Measurements from ENCODE around the gene MTCL3.

MTCL3 gene

GRCh38 chr6:127518710-127519468, at the start of gene MTCL3:
MTCL3 (minus strand) TSS chr6:127519335.
- intact Hi-C loops (cut with micrococcal nuclease): loop anchor here (5.0 to 10.0 kb wide), 4 partner anchors 378 to 1973 kb away; no protein-coding TSS in a partner anchor

DNA sequence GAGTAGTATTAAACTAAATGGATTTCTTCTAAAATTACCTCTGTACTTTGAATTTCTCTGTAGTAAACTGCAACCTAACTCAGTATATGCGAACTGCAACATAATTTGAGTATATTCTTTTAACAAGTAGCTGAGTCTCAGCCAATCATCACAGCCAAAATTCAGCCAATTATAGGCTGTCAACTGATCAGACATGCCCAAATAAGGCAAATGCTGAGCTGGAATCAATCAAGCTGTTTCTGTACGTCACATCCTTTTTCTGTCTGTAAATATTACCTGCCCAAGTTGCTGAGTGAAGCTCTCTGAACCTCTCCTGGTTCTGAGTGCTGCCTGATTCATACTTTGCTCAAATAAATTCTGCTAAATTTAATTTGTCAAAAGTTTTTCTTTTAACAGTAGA, 48.3 kb upstream of the MTCL3 start:
- intact Hi-C loops (cut with micrococcal nuclease): no loop called here

DNA sequence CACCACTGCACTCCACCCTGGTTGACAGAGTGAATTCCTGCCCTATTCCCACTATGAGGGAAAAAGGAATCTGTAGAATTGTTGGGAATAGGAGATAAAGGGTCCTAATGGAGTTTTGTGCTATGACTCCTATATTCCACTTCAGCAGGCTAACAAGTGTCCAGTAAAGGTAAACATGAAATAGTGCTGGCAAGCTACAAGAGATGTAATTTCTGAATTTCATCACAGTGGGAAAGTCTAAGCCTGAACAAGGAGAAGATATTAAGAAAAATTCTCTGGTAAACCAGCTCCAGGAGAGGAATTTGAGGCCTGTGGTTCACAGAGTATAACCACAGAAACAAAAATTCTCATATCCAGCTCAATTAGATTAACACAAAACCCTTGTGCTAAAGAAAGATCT, 47.5 kb upstream of the MTCL3 start:
- intact Hi-C loops (cut with micrococcal nuclease): no loop called here

- intact Hi-C loops (cut with micrococcal nuclease): no loop called here
Measured at GRCh38 chr6:127566119-127566518, 47.0 kb upstream of the MTCL3 start.

DNA sequence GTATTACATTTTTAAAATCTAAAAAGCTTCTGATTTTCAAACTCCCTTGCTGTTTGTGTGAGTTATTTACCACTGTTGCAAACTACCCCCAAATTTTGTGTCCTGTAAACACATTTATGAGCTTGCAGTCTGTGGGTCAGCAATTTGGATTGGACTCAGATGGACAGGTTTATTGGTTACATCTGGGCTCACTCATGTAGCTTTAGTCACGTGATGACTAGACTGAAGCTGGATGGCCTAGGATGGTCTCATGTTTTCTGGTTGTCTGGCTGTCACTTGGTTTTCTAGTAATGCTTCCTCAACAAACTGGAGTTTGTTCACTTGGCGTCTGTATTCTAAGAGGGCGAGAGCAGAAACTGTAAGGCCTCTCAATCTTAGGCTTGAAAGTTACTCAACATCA, 45.6 kb upstream of the MTCL3 start:
- intact Hi-C loops (cut with micrococcal nuclease): no loop called here

DNA sequence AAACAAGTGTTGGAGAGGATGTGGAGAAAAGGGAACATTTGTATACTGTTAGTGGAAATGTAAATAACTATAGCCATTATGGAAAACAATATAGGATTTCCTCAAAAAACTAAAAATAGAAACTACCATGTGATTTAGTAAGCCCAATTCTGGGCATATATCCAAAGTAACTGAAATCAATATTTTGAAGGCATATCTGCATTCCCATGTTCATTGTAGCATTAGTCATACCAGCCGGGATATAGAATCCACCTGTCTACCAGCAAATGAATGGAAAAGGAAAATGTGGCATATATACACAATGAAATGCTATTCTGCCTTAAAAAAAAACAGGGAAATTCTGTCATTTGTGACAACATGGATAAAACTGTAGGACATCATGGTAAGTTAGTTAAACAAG, 42.5 kb upstream of the MTCL3 start:
- intact Hi-C loops (cut with micrococcal nuclease): no loop called here

DNA sequence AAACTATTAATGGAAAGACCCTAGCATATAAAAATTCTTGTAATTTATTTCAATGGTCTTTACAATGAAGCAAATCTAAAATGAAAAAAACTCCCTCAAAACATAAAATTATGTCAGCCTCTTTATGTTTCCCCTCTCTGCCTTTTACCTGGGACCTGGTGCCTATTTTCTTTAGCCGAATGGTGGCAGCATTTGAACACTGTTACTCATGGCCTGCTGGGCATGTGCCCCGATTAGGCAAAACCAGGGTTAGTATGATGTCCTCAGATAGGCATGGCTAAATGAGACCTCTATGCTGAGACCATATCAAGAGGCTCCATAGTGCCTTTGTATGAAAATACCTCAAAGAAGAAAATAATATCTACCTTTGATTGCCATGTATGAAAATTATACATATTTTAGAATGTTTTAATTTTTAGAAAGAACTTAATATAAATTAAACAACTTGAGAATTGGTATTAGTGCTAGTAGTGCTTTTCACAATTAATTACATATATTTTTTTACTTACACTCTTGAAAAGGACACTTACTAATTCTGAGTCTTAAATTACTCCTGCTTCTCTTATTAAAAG, 35.4 kb upstream of the MTCL3 start:
- intact Hi-C loops (cut with micrococcal nuclease): loop anchor here (1.0 kb wide), 2 partner anchors 88 to 1698 kb away; no protein-coding TSS in a partner anchor

DNA sequence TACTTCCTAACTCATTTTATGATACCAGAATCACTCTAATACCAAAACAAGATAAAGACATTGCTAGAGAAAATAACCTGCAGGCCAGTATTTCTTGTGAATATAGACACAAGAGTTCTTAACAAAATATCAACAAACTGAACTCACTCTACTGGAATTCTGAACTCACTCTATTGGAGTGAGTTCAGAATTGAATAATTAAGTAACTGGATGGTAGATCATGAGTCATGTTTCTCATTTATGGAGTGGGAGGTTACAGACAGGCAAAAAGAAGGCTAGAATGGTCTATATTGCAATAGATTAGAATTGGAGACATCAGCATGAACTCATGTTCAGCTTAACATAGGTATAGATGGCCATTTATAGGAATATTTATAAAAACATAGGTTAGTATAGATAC, 31.3 kb upstream of the MTCL3 start:
- intact Hi-C loops (cut with micrococcal nuclease): loop anchor here (2.0 kb wide), 1 partner anchor 1820 kb away; no protein-coding TSS in a partner anchor

- intact Hi-C loops (cut with micrococcal nuclease): no loop called here
Measured at GRCh38 chr6:127547904-127548649, 28.9 kb upstream of the MTCL3 start.

DNA sequence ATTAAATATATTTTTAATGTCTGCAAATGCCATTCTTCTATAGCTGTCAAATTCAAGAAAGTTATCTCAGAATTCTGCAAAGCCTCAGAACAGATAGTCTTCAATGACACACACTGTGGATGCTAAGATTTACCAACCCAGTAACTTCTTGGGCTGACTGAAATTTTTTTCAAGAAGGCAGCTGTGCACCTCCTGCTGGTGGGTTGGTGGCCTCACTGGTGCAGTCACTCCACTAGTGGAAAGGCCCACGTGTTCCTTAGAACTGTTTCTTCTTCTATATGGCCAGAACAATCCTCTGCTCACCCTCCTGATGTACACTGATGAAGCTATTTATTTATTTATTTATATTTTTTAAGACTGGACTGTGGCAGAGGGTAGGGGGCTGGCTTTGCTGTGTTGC, 28.1 kb upstream of the MTCL3 start:
- intact Hi-C loops (cut with micrococcal nuclease): no loop called here

DNA sequence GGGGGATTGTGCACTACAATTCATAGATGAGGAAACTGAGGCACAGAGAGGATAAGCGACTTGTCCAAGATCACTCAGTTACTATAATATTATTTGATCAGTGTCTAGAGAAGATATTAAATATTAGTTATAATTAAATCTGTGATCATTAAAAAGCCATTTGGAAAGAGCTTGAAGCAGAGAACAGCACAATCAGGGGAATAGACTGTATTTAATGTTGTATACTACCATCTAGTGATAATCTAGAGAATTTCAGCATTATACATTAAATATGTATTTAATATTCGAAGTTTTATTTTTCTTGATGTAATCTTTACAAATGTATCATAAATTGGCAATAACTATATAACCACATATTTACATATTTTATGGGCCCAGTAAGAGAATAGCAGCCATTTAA, 20.1 kb upstream of the MTCL3 start:
- intact Hi-C loops (cut with micrococcal nuclease): loop anchor here (1.0 to 2.0 kb wide), 6 partner anchors 23 to 734 kb away; no protein-coding TSS in a partner anchor

DNA sequence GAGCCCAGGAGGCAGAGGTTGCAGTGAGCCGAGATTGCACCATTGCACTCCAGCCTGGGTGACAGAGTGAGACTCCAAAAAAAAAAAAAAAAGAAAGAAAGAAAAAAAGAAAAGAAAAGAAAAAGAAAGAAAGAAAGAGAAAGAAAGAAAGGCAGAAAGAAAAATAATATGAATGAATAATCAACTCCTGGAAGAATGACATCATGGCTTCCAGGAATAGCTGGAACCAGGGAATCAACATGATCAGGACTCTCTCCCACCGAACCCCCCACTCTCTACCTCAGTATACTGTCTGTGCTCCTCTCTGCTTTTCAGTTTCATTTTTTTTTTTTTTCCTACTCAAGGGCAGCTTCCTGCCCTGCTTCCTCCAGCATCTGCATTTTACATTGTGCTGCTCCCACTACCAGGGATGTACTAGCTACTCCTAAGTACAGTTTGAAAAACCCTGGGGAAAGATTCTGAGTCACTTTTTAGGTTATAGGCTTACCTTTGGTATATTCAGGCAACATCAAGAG, 19.7 kb upstream of the MTCL3 start:
- intact Hi-C loops (cut with micrococcal nuclease): loop anchor here (1.0 to 2.0 kb wide), 6 partner anchors 23 to 734 kb away; no protein-coding TSS in a partner anchor

- intact Hi-C loops (cut with micrococcal nuclease): no loop called here
Measured at GRCh38 chr6:127533736-127534135, 14.6 kb upstream of the MTCL3 start.

GRCh38 chr6:127533011-127533410, 13.9 kb upstream of the MTCL3 start:
- intact Hi-C loops (cut with micrococcal nuclease): no loop called here

GRCh38 chr6:127522714-127523113, 3.6 kb upstream of the MTCL3 start:
- intact Hi-C loops (cut with micrococcal nuclease): no loop called here

- intact Hi-C loops (cut with micrococcal nuclease): no loop called here
Measured at GRCh38 chr6:127520066-127520465, 931 bp upstream of the MTCL3 start.

DNA sequence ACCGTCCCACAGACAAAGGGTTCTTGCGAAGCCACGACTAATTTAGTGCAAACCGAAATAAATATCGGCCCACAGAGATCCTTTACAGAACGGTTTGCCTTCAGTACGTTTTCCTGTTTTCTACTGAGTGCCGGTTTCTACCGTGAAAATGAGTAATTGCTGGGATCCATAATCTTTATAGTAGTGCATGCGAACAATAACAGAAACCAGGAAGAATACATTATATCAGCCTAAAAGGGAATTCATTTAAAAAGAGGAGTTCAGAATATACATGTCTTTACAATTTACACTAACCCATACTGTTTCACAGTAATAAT, 292 bp upstream of the MTCL3 start:
- intact Hi-C loops (cut with micrococcal nuclease): loop anchor here (5.0 to 10.0 kb wide), 4 partner anchors 378 to 1973 kb away; no protein-coding TSS in a partner anchor

DNA sequence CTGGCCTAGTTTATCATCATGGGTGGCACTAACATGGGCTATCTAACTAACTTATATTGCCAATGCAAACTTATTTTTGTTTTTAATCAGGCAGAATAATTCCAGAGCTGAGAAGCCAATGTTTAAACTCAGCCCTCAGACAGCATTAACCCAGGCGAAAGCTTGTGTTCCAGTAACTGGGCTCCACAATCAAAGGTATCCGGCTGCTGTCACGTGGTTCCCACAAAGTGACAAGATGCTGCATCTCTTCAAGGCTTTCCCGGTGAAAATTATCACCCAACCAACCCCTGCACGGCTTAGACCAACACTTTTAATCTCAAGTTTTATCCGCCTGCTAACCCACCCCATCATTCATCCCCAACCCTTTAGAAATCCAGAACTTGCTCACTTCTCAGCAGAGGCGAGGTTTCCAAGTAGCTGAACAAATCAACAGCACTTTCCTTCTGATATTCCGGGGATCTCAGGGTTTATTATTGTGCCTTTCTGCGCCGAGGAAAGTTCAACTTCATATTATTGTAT, 885 bp downstream of the MTCL3 start:
- intact Hi-C loops (cut with micrococcal nuclease): loop anchor here (5.0 to 10.0 kb wide), 4 partner anchors 379 to 1974 kb away; no protein-coding TSS in a partner anchor

DNA sequence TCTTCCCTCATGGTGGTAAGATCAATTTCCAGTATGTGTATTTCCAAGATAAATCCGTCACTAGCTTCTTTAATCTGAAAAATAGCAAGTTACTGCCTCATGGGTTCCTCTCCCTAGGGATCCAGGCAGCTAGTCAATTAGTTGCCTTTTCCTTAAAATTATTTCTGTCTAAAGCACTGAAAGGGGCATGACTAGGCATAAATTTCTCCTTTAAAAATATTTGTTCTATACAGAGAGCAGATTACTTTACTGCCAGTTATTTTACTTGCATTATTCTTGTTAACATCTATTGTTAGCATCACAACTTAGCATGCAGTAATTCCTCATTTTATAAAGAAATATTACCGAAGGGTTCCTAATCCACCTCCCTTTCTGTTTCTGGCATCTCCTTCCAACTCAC, 1.4 kb downstream of the MTCL3 start:
- intact Hi-C loops (cut with micrococcal nuclease): loop anchor here (2.0 to 10.0 kb wide), 6 partner anchors 380 to 1975 kb away; partner anchors contain the start of gene PTPRK

- intact Hi-C loops (cut with micrococcal nuclease): loop anchor here (1.0 to 10.0 kb wide), 14 partner anchors 9 to 1976 kb away; partner anchors contain the start of genes CENPW, ECHDC1, PTPRK and RNF146
Measured at GRCh38 chr6:127516662-127517273, 2.4 kb downstream of the MTCL3 start.
